GM18526 (cell line): ENCODE results near the gene PIGN.
A peak's percentile ranks its signal among the peaks of the same experiment; 100 is the strongest.

Source experiments
- POLR2A ChIP-seq: IDR thresholded peaks from 3 replicates; pipeline ENCODE4 v1.6.1; 2011; ENCODE audit not compliant: insufficient read length; ENCODE audit errors: extremely low read depth

Gene PIGN

GRCh38 chr18:62186774-62187542 is at the start of gene PIGN, which contains the start of gene RELCH:
Gene PIGN, minus strand, starts transcription at chr18:62187056. Its CDS starts 25,703 bp downstream, at chr18:62161353.
Gene RELCH, plus strand, starts transcription at chr18:62187255. Its CDS starts 251 bp downstream, at chr18:62187506.
- TF ChIP-seq POLR2A: peak; percentile 92

- TF ChIP-seq POLR2A: no peak
Measured at GRCh38 chr18:62236252-62236651, 49.4 kb upstream of the PIGN start.

GRCh38 chr18:62226047-62226446 is 39.2 kb upstream of the PIGN start:
- TF ChIP-seq POLR2A: no peak

- TF ChIP-seq POLR2A: no peak
Measured at GRCh38 chr18:62224229-62224628, 37.4 kb upstream of the PIGN start.

- TF ChIP-seq POLR2A: no peak
Measured at GRCh38 chr18:62214790-62215189, 27.9 kb upstream of the PIGN start.

GRCh38 chr18:62211325-62211828 is 24.5 kb upstream of the PIGN start:
- TF ChIP-seq POLR2A: no peak

- TF ChIP-seq POLR2A: no peak
Measured at GRCh38 chr18:62210138-62210537, 23.3 kb upstream of the PIGN start.

GRCh38 chr18:62209046-62209445 is 22.2 kb upstream of the PIGN start:
- TF ChIP-seq POLR2A: no peak

- no peak for TF ChIP-seq POLR2A
Measured at GRCh38 chr18:62206593-62206992, 19.7 kb upstream of the PIGN start.

GRCh38 chr18:62205824-62206223 is 19.0 kb upstream of the PIGN start:
- TF ChIP-seq POLR2A: no peak

- no peak for TF ChIP-seq POLR2A
Measured at GRCh38 chr18:62201870-62202269, 15.0 kb upstream of the PIGN start.

GRCh38 chr18:62200121-62200914 is 13.5 kb upstream of the PIGN start:
- TF ChIP-seq POLR2A: no peak

GRCh38 chr18:62199629-62200028 is 12.8 kb upstream of the PIGN start:
- TF ChIP-seq POLR2A: no peak

- no peak for TF ChIP-seq POLR2A
Measured at GRCh38 chr18:62198259-62198658, 11.4 kb upstream of the PIGN start.

GRCh38 chr18:62196980-62197379 is 10.1 kb upstream of the PIGN start:
- TF ChIP-seq POLR2A: no peak

- no peak for TF ChIP-seq POLR2A
Measured at GRCh38 chr18:62196079-62196478, 9.2 kb upstream of the PIGN start.
